GM10266 (cell line): ENCODE results near the gene SMG7.

Experiments used
- DNase-seq: peaks from one replicate; pipeline ENCODE4 v3.0.0; 2012; ENCODE audit errors: extremely low spot score
- CTCF ChIP-seq: IDR thresholded peaks from 2 replicates; pipeline ENCODE4 v1.5.1; 2012; ENCODE audit warnings: mild to moderate bottlenecking, low read depth; ENCODE audit not compliant: control insufficient read depth, insufficient read depth; ENCODE audit errors: missing control alignments

The SMG7 gene

GRCh38 chr1:183562701-183563100 lies 90.4 kb downstream of the SMG7 start:
- TF ChIP-seq CTCF: no peak

GRCh38 chr1:183565261-183565660 lies 93.0 kb downstream of the SMG7 start:
- no peak for TF ChIP-seq CTCF
- DNase-seq: no peak

More at GRCh38 chr1:183562701-183563100, 90.4 kb downstream of the SMG7 start:
- DNase-seq: no peak

- no peak for DNase-seq
- no peak for TF ChIP-seq CTCF
Observed at GRCh38 chr1:183566026-183566425, 93.7 kb downstream of the SMG7 start.

GRCh38 chr1:183567584-183567983 lies 95.3 kb downstream of the SMG7 start:
- peak; percentile 49 for DNase-seq
- no peak for TF ChIP-seq CTCF

GRCh38 chr1:183568176-183569021 lies 96.1 kb downstream of the SMG7 start:
- DNase-seq: no peak
- no peak for TF ChIP-seq CTCF

GRCh38 chr1:183569141-183569540 lies 96.8 kb downstream of the SMG7 start:
- DNase-seq: no peak
- TF ChIP-seq CTCF: no peak

GRCh38 chr1:183569801-183570200 lies 97.5 kb downstream of the SMG7 start:
- no peak for DNase-seq
- TF ChIP-seq CTCF: no peak
